Measurements from ENCODE around the gene MERTK.

DNA sequence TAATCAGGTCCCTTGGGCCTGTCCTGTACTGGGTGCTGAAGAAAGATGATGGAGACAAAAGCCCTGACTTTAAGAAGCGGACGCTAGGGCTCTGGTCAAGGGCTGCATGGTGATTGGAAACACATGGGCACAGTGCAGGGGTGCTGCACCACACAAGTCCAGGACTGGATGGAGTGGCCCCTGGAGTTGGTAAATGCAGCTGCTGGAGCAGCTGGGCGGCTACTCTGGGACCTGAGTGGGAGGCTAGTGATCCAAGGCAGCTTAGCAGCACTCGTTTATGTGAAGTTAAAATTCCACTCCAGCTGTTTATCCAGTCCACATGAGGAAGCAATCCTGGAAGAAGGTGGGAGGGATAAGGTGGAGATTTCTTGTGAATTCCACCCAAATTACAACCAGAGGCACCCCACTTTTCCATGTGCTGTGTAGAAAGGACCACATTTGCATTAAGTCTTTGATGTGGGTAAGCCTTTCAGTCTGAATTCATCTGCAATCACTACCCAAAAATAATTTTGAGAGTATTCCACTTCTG lies 24.9 kb downstream of the MERTK start:
- TF ChIP-seq, protein P1, sequence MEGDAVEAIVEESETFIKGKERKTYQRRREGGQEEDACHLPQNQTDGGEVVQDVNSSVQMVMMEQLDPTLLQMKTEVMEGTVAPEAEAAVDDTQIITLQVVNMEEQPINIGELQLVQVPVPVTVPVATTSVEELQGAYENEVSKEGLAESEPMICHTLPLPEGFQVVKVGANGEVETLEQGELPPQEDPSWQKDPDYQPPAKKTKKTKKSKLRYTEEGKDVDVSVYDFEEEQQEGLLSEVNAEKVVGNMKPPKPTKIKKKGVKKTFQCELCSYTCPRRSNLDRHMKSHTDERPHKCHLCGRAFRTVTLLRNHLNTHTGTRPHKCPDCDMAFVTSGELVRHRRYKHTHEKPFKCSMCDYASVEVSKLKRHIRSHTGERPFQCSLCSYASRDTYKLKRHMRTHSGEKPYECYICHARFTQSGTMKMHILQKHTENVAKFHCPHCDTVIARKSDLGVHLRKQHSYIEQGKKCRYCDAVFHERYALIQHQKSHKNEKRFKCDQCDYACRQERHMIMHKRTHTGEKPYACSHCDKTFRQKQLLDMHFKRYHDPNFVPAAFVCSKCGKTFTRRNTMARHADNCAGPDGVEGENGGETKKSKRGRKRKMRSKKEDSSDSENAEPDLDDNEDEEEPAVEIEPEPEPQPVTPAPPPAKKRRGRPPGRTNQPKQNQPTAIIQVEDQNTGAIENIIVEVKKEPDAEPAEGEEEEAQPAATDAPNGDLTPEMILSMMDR (IDR thresholded peaks at IDR 0.05): no peak
- TF ChIP-seq POLR2A (IDR thresholded peaks at IDR 0.05): no peak
- no peak for TF ChIP-seq POLR2AphosphoS5 (IDR thresholded peaks at IDR 0.05)
